Ectodermal cell (in vitro differentiated cells): ENCODE measurements around the gene PBXIP1.

Experiments
- H3K27ac ChIP-seq: 2 replicates; pipeline ENCODE4 v1.7.0; 2013; ENCODE audit warnings: mild to moderate bottlenecking, low read depth, low read length; ENCODE audit not compliant: insufficient read depth, poor library complexity, severe bottlenecking
- H3K27me3 ChIP-seq: 2 replicates; pipeline ENCODE4 v1.7.0; 2013; ENCODE audit warnings: mild to moderate bottlenecking, low read length; ENCODE audit not compliant: insufficient read depth, control insufficient read depth, poor library complexity, severe bottlenecking
- H3K36me3 ChIP-seq: one replicate; pipeline ENCODE4 v1.7.0; 2013; ENCODE audit warnings: low read length; ENCODE audit not compliant: control insufficient read depth, insufficient read depth
- H3K4me1 ChIP-seq: one replicate; pipeline ENCODE4 v1.7.0; 2013; ENCODE audit warnings: low read length; ENCODE audit not compliant: control insufficient read depth, insufficient read depth
- H3K4me3 ChIP-seq: 2 replicates; pipeline ENCODE4 v1.7.0; 2013; ENCODE audit warnings: low read depth, low read length, control low read depth; ENCODE audit not compliant: insufficient read depth
- H3K9me3 ChIP-seq: 2 replicates; pipeline ENCODE4 v1.7.0; 2013; ENCODE audit warnings: mild to moderate bottlenecking, low read length, moderate library complexity; ENCODE audit not compliant: control insufficient read depth
- WGBS, 2 experiments: methylation state at CpG; one replicate each; pipeline ENCODE4 v1.1.7; 2013; ENCODE audit warnings: missing lambda C conversion rate in 2 of 2; 5-methylcytosine and 5-hydroxymethylcytosine counted together

PBXIP1 gene

DNA sequence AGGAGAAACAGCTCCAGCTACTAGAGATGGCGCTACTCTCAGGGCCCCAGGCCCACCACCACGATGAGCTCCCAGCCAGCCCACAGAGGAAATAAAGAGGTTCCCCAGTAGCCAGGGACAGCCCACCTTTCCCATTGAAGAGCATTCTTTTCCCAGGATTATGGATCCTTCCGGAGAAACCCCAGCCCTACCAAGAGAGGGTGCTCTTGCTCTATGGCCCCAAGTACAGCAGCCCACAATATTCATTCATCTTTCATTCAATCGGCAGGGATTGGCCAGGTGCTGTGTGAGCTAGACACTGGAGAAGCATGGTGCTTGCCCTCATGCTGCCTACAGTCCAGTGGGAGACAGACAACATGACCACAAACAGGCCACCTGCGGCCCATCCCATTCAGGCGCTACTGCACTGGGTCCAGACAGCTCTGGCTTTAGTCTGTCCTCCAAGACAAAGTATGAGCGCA lies 49.2 kb downstream of the PBXIP1 start:
- Histone ChIP-seq H3K27ac (no peak overlapping the region), H3K36me3 (no peaks in the 10 kb centered on the region), H3K27me3 (no peaks in the 10 kb centered on the region), H3K4me3 (no peak overlapping the region), H3K4me1 (no peaks in the 10 kb centered on the region), H3K9me3 (no peaks in the 10 kb centered on the region)
- 88 to 94% methylated on average over 7 of the region's 7 CpGs for WGBS, 2 experiments

DNA sequence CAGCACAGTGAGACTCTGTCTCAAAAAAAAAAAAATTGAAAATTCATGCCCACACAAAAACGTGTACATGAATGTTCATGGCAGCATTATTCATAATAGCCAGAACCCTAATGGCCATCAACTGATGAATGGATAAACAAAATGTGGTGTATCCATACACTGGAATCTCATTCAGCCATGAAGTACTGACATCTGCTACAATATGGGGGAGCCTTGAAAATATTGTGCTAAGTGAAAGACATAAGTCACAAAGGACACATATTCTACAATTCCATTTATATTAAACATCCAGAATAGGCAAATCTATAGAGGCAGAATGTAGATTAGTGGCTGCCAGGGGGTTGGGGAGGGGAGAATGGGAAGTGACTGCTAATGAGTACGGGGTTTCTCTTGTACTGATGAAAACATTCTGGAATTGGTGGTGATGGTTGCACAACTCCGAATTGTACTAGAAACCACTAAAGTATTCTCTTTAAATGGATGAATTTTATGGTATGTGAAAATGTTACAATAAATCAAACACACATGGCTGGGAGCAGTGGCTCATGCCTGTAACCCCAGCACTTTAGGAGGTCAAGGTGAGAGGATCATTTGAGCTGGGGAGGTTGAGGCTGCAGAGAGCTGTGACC lies 52.8 kb downstream of the PBXIP1 start:
- 89 to 92% methylated on average over 3 of the region's 3 CpGs for WGBS, 2 experiments
- H3K4me1 ChIP-seq, result no peaks in the 10 kb centered on the region
- H3K4me3 ChIP-seq, result no peak overlapping the region

DNA sequence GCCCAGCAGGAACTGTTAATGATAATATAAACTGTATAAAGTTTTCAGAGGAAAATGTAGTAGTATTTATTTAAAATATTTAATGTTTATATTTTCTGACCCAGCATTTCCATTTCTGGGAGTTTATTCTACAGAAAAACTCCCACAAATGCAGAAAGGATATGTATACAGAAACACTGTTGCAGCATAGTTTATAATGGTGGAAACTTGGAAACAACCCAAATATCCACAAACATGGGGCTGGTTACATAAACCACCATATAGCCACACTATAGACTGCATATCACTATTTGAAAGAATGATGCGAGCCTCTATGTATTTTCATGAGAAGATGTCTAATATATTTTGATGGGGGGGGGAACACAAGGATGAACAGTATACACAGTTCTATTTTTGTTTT lies 54.3 kb downstream of the PBXIP1 start:
- H3K27ac ChIP-seq, result no peak overlapping the region
- H3K9me3 ChIP-seq, result no peaks in the 10 kb centered on the region
- no peak overlapping the region for H3K4me3 ChIP-seq
- 100% methylated on average over 1 of the region's 1 CpG; no CpG with 5 or more reads in 1 of the 2 experiments for WGBS, 2 experiments
- H3K27me3 ChIP-seq, result no peaks in the 10 kb centered on the region
- no peaks in the 10 kb centered on the region for H3K36me3 ChIP-seq
- no peaks in the 10 kb centered on the region for H3K4me1 ChIP-seq

More for the DNA sequence above, 52.8 kb downstream of the PBXIP1 start:
- Histone ChIP-seq H3K27me3 (no peaks in the 10 kb centered on the region), H3K27ac (no peak overlapping the region), H3K9me3 (no peaks in the 10 kb centered on the region), H3K36me3 (no peaks in the 10 kb centered on the region)

DNA sequence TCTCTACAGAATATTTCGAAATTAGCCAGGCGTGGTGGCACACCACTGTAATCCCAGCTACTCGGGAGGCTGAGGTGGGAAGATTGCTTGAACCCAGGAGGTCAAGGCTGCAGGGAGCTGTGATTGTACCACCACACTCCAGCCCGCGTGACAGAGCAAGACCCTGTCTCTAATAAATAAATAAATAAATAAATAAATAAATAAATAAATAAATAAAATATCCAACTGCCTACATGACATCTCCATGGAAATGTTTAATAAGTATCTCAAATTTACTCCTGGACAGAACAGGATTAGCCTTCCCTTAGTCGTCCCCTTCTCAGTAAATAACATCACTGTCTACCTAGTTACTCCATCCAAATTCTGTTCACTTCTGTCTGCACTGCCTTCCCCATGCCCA lies 56.9 kb downstream of the PBXIP1 start:
- no peak overlapping the region for H3K4me3 ChIP-seq
- H3K27me3 ChIP-seq, result no peaks in the 10 kb centered on the region
- H3K27ac ChIP-seq, result no peak overlapping the region
- H3K36me3 ChIP-seq, result no peaks in the 10 kb centered on the region
- H3K9me3 ChIP-seq, result no peaks in the 10 kb centered on the region
- no peaks in the 10 kb centered on the region for H3K4me1 ChIP-seq
- whole genome bisulfite sequencing, 2 experiments, result 95% methylated on average over 4 of the region's 6 CpGs

DNA sequence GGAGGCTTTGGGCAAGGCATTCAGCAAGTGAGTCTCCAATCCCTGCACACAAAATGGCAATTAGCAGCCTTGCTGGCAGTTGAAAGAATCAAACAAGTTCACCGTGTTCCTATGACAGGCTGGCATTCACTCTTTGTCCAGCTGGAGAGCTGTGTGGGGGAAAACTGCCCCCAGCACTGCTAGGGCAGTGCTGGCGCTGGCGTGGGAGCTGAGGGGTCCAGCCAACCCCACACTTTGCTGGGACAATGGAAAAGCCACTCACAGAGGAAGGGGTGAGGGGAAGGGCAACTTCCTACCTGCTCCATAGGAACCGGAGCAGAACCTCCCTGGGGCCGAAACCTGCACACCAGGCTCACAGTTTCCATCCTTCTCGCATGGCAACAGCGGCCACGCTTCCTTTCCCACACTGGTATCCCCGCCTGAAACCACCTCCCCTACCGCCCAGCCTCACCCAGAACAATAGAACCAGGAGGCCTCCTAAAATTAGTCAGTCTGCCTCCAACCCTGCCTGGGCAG lies 59.1 kb downstream of the PBXIP1 start:
- Histone ChIP-seq H3K27me3 (no peaks in the 10 kb centered on the region), H3K4me1 (no peaks in the 10 kb centered on the region), H3K4me3 (no peak overlapping the region), H3K36me3 (no peaks in the 10 kb centered on the region), H3K9me3 (no peaks in the 10 kb centered on the region), H3K27ac (no peak overlapping the region)
- WGBS, 2 experiments, result 91% methylated on average over 10 of the region's 10 CpGs

DNA sequence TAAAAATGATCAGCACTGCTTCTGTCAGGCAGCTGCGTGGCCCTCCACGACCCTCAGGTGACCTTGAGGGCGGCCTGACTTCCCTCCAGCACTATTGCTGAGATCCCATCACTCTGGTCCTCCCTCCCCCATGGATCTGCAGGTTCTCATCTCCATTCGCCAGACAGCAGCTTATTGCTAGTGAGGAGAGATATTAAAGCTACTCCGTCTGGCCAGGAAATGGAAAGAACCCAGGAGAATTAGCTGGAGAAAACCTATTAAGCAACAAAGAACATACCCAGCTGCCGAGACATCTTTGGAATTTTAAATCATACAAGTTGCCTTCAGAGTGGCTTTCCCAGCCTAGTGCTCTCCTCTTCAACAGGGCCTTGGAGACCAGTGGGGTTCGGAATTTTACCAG lies 60.1 kb downstream of the PBXIP1 start:
- Histone ChIP-seq H3K4me3 (no peak overlapping the region), H3K9me3 (no peaks in the 10 kb centered on the region), H3K36me3 (no peaks in the 10 kb centered on the region), H3K27me3 (no peaks in the 10 kb centered on the region), H3K4me1 (no peaks in the 10 kb centered on the region), H3K27ac (no peak overlapping the region)
- 91 to 93% methylated on average over 7 of the region's 7 CpGs for WGBS, 2 experiments
